ENCODE data around the gene ARRDC1.

ARRDC1 gene

GRCh38 chr9:137610944-137611343 is 5.5 kb downstream of the ARRDC1 start:
- TF ChIP-seq JUND (IDR thresholded peaks at IDR 0.05; ENCODE audit: low read depth): no peak
- peak in 1 of 2 experiments; percentile 57 for DNase-seq (ENCODE audit: low read depth in 1 of 2, low spot score in 1 of 2)
- in situ Hi-C loops (cut with HindIII; ENCODE audit: low pct_unique_long_range_greater_than_20kb, low sequenced_read_pairs): no loop called here

DNA sequence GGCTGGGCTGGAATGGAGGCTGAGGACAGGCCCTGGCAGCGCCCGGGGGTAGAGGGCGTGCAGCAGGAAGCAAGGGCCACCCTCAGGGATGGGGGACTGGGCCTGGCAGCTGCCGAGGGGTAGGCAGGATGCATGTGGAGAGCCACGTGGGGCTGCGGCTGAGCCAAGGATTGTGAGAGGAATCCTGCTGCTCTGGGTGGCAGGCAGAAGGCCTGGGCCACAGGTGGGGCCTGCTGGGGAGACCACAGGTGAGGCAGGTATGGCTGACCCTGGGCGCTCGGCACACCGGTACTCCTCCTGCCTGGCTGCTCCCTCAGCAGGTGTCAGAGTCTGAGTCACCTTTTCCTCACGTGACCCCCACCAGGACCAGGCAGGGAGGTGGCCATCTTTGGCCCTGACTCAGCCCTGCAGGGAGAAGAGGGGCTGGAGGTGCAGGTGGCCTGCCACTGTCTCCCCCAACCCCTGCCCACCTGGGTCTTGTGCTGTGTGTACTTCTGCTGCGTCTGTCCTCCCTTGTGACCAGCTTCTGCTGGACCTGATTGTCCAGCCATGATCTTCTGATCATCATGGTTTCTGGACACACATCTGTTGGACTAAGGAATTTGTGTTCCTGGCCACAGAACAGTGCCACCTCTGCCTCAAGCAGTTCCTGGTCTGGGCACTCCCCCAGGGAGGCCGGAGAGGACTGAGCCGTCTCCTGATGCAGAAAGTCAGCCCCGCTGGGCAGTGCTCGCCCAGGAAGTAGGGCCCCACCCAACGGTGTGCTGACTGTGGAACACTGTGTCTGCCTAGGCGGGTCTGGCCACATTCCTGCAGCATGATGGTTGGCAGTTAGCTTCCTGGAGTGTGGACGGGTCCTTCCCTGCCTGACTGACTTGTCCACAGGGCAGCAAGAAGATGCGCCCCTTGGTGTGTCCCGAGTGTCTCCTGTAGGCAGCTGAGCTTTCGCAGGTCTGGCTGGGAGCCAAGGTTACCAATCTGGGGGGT is 6.4 kb downstream of the ARRDC1 start:
- peak; percentile 97 to 99 for DNase-seq (ENCODE audit: low read depth in 1 of 2, low spot score in 1 of 2)
- TF ChIP-seq JUND (IDR thresholded peaks at IDR 0.05; ENCODE audit: low read depth): no peak
- in situ Hi-C loops (cut with HindIII; ENCODE audit: low pct_unique_long_range_greater_than_20kb, low sequenced_read_pairs): no loop called here

DNA sequence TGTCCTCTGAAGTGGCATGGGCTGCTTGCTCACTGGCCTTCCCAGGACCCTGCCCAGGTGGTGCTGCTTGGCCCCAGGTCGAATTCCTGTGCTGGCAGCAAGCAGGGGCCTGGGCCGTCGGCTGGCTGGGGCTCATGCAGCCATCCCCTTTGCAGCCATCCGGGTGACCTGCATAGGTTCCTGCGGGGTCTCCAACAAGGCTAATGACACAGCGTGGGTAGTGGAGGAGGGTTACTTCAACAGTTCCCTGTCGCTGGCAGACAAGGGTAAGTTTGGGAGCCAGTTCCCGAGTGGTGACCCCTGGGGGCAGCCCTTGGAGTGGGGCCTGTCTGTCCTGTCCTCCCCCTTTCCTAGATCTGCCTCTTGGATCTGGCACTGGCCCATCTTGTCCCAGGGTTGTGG is 7.3 kb downstream of the ARRDC1 start:
- in situ Hi-C loops (cut with HindIII; ENCODE audit: low pct_unique_long_range_greater_than_20kb, low sequenced_read_pairs): no loop called here
- peak in 1 of 2 experiments; percentile 52 for DNase-seq (ENCODE audit: low read depth in 1 of 2, low spot score in 1 of 2)
- TF ChIP-seq JUND (IDR thresholded peaks at IDR 0.05; ENCODE audit: low read depth): no peak

DNA sequence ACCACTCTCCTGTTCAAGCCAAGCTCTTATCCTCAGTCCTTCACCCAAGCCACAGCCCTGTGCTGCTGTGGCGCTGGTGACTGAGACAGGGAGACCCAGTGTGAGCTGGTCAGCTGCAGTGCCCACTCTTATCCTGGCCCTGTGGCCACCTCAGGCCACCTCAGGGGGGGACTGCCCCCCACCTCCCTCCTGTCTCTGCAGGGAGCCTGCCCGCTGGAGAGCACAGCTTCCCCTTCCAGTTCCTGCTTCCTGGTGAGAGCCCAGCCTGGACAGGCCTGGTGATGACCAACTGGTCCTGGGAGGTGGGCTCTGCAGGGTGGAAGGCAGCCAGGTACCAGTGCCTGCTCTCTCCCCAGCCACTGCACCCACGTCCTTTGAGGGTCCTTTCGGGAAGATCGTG is 7.8 kb downstream of the ARRDC1 start:
- TF ChIP-seq JUND (IDR thresholded peaks at IDR 0.05; ENCODE audit: low read depth): no peak
- in situ Hi-C loops (cut with HindIII; ENCODE audit: low pct_unique_long_range_greater_than_20kb, low sequenced_read_pairs): no loop called here
- no peak for DNase-seq (ENCODE audit: low read depth in 1 of 2, low spot score in 1 of 2)

DNA sequence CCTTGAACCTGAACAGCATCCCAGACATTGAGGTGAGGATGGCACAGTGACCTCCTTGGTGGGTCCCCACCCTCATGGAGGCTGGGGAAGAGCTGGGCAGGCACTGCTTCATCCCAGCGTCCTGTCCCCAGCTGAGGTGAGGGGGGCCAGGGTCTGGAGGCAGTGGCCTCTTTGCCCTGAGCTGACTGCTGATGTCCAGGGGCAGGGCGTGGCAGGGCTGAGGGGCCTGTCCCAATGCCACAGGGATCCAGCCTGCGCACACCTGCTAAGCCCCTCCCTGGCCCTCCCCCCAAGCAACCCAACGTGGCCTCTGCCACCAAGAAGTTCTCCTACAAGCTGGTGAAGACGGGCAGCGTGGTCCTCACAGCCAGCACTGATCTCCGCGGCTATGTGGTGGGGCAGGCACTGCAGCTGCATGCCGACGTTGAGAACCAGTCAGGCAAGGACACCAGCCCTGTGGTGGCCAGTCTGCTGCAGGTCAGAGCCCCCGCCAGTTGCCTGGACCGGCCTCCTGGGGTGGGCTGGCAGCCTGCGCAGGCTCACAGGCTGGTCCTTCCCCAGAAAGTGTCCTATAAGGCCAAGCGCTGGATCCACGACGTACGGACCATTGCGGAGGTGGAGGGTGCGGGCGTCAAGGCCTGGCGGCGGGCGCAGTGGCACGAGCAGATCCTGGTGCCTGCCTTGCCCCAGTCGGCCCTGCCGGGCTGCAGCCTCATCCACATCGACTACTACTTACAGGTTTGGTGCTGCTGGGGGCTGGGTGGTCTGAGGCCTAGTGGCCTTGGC is 8.4 kb downstream of the ARRDC1 start:
- in situ Hi-C loops (cut with HindIII; ENCODE audit: low pct_unique_long_range_greater_than_20kb, low sequenced_read_pairs): no loop called here
- TF ChIP-seq JUND (IDR thresholded peaks at IDR 0.05; ENCODE audit: low read depth): no peak

GRCh38 chr9:137614631-137615386 is 9.3 kb downstream of the ARRDC1 start:
- DNase-seq (ENCODE audit: low read depth in 1 of 2, low spot score in 1 of 2): peak; percentile 66 to 80
- in situ Hi-C loops (cut with HindIII; ENCODE audit: low pct_unique_long_range_greater_than_20kb, low sequenced_read_pairs): no loop called here
- no peak for TF ChIP-seq JUND (IDR thresholded peaks at IDR 0.05; ENCODE audit: low read depth)

More for the DNA sequence above, 8.4 kb downstream of the ARRDC1 start:
- DNase-seq (ENCODE audit: low read depth in 1 of 2, low spot score in 1 of 2): peak in 1 of 2 experiments; percentile 40

DNA sequence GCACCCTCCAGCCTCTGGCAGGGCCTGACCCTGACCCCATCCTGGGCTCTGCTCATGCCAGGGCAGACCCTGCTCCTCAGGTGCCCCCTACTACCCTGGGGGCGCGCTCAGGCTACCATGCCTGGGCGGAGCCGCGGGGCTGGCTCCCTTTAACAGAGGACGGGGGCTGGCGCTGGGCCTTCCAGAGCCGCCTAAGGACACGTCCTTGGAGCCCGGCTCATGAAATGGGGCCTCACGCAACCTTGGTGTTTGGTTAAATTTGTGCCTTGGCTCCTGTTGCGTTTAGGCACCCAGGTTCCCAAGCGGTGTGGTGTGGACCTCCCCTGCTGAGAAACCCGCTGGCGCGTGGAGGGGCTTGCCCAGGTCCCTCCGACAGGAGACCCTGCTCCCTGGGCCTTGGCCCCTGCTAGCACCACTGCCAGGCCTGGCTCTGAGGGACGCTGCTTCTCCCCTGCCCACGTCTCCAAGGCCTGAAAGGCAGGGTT is 9.9 kb downstream of the ARRDC1 start:
- in situ Hi-C loops (cut with HindIII; ENCODE audit: low pct_unique_long_range_greater_than_20kb, low sequenced_read_pairs): no loop called here
- no peak for TF ChIP-seq JUND (IDR thresholded peaks at IDR 0.05; ENCODE audit: low read depth)
- no peak for DNase-seq (ENCODE audit: low read depth in 1 of 2, low spot score in 1 of 2)

DNA sequence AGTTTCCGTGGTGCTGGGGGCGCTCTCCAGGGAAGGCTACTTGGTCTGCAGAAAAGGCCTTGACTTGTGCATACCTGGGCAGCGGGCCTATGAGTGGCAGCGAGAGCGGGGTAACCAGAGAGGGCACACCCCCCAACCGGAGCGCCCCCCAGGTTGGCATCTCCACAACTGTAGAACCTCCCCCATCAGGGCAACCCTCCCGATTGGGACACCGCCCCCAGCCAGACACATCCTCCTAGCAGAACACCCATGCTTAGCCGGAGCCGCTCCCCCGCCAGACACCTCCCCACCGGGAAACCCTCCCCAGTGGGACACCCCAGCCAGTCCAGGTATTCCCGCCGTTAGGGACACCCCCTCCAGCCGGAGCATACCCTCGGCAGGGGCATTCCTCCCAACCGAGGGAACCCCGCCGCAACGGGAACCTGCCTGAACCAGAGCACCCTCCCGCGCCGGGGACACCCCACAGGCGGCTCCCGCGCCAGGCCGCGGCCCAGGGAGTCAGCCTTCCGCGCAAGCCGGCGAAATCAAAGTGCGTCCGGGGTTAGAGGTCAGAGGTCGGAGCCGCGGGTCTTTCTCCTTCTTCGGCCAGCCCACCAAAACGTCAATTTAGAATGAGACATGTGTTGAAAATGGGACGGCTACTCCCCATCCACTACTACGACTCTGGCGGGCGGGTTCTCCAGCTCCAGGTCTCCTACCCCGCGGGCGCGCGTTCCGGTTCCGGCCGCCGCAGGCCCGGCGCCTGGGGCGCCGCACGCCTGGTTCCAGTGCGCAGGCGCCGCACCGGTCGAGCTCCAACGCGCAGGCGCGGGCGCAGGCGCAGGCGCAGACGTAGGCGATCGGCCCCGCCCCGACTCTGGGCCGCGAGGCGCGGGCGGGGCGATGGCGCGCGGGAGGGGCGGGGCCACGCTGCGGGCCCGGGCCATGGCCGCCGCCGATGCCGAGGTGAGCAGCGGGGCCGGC is 12.9 kb downstream of the ARRDC1 start, which contains the start of gene EHMT1:
Gene EHMT1, plus strand, starts transcription at position 901 of the 963 bp plus-strand sequence. Its CDS starts 24 bp downstream, at position 925.
- peak; percentile 82 for TF ChIP-seq JUND (IDR thresholded peaks at IDR 0.05; ENCODE audit: low read depth)
- in situ Hi-C loops (cut with HindIII; ENCODE audit: low pct_unique_long_range_greater_than_20kb, low sequenced_read_pairs): no loop called here
- DNase-seq (ENCODE audit: low read depth in 1 of 2, low spot score in 1 of 2): peak; percentile 91 to 93

DNA sequence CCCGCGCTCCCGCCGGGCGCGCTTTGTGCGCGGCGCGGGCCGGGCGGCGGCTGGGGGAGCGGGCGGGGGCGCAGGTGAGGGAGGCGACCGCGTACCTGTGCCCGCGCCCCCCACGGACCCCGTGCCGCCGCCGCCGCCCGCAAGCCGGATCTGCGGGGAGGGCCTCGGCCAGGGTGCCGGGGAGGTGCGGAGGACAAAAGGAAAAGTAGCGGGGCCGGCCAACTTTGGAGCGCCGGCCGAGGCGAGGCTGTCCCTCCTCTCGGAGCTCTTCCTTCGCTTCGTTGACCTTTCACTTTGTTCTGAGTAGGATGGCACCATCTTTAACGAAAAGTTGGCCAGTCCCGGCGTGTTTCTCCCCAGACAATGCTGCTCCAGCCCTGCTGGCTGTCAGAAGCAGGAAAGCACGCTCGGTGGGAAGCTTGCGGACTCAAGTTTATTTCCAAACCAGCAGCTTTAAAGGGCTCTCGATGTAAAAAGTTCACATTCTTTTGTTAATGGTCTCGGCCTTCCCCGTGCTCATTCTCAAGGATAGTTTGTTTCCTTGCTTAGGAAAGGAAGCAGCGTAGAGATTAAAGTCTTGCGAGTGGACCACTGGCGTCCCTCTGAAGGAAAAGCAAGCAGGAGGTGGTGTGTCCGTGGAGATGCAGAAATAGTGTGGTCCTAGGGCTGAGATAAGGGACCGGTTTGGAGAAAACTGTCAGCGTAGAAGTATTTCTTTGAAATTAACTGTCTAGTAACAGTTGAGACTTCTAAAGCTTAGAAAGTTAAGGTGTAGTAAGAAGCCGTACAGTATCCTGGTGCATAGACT is 14.0 kb downstream of the ARRDC1 start:
- peak in 1 of 2 experiments; percentile 66 for DNase-seq (ENCODE audit: low read depth in 1 of 2, low spot score in 1 of 2)
- no peak for TF ChIP-seq JUND (IDR thresholded peaks at IDR 0.05; ENCODE audit: low read depth)
- in situ Hi-C loops (cut with HindIII; ENCODE audit: low pct_unique_long_range_greater_than_20kb, low sequenced_read_pairs): no loop called here

DNA sequence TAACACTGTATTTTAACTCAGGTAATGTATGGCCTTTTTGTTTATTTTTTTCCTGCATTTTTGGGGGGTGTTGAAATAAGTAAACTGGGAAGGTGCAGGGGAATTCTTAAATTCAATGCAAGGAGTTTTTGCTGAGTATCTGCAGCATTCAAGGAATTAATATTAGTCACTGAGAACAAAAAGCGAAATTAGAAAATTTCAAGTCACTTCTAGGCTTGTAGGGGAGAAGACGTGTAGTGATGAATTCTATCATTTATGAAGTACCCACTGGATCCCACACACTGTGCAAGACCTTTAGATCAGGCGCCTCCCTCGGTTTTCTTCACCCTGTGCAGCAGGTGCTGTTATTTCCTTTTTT is 14.5 kb downstream of the ARRDC1 start:
- no peak for DNase-seq (ENCODE audit: low read depth in 1 of 2, low spot score in 1 of 2)
- no peak for TF ChIP-seq JUND (IDR thresholded peaks at IDR 0.05; ENCODE audit: low read depth)
- in situ Hi-C loops (cut with HindIII; ENCODE audit: low pct_unique_long_range_greater_than_20kb, low sequenced_read_pairs): no loop called here
